Endometrial microvascular endothelial cells (primary cell): ENCODE measurements around the gene GOLIM4. TPM values are rescaled to one million over a fixed set of nuclear protein-coding genes. Genes with fewer than 3 reads are reported as not detected.
"Not testable (repeated sequence)": the region's sequence is repeated elsewhere in the genome, so short reads cannot be mapped to it uniquely, and the experiment has no call there.

ENCODE experiments used
- in situ Hi-C: cut with HindIII; loops from 2 replicates; pipeline ENCODE4 v1.10.0; 2017; ENCODE audit warnings: low sequenced_read_pairs, low pct_unique_long_range_greater_than_20kb; ENCODE audit errors: inconsistent ontology term
- total RNA-seq: library from RNA; depleted of rRNA; stranded (reverse); fragments of >200 nt; gene quantifications from one replicate; pipeline ENCODE4 v1.2.3, GENCODE V29; 2015; ENCODE audit errors: inconsistent ontology term

GOLIM4 gene
- total RNA-seq, 1 donor from 2014 or later: 43.3 TPM

- in situ Hi-C loops: no loop called here
Observed at GRCh38 chr3:168024537-168024941, 71.2 kb downstream of the GOLIM4 start.

DNA sequence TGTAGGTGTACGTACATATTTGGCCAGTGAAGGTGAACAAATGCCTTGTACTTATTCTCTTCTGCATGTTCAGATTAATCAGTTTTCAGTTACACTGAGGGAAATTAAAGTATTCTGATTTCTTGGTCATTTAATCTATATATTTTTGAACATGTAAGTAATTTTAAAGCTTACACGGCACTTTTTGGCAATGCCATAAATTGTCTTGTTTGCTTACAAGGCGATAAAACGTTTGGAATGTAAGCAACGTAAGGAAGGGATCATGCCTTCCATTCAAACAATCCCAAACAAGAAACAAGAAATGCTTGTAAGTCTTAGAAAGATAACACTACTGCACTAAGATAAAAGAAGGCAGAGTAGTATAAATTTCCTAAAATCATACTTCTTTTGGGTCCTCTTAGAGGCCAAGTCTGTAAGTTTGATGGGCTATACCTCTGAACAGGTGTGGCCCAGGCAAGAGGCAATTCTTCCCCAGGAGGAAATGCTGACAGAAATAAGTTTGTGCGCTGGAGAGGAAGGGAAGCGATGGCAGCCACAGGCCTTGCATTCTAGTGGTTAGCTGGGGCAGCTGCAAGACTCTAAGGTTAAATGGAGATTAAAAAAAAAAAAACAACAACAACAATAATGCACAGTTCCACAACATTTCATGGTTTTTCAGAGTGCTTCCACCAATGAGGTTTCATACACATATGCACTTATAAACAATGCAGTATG is 73.8 kb downstream of the GOLIM4 start:
- in situ Hi-C loops: no loop called here

GRCh38 chr3:168011280-168011679 is 84.4 kb downstream of the GOLIM4 start:
- in situ Hi-C loops: not testable (repeated sequence)

GRCh38 chr3:168006584-168006983 is 89.1 kb downstream of the GOLIM4 start:
- in situ Hi-C loops: no loop called here

- in situ Hi-C loops: no loop called here
Observed at GRCh38 chr3:168003911-168004310, 91.8 kb downstream of the GOLIM4 start.

DNA sequence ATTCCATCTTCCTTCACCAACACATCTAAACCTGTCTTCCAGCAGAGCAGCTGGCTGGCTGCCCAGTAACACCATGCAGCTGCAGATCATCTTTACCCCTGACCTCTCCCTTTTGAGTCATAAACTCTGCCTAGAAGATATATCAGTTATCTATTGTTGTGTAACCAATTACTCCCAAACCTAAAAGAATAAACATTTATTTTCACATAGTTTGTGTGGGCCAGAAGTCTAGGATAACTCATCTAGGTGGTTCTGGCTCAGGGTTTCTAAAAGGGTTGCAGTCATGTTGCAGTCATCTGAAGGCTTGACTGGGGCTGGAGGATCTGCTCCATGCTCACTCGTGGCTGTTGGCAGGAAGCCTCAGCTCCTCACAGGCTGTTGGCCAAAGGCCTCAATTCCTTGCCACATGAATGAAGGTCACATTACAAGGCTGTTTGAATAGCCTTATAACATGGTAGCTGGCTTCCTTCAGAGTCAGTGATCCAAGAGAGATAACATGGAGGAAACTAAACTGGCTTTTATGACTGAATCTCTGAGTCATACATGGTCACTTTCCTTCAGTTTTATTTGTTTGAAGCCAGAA is 92.8 kb downstream of the GOLIM4 start:
- in situ Hi-C loops: no loop called here

GRCh38 chr3:168001244-168001643 is 94.5 kb downstream of the GOLIM4 start:
- in situ Hi-C loops: no loop called here

DNA sequence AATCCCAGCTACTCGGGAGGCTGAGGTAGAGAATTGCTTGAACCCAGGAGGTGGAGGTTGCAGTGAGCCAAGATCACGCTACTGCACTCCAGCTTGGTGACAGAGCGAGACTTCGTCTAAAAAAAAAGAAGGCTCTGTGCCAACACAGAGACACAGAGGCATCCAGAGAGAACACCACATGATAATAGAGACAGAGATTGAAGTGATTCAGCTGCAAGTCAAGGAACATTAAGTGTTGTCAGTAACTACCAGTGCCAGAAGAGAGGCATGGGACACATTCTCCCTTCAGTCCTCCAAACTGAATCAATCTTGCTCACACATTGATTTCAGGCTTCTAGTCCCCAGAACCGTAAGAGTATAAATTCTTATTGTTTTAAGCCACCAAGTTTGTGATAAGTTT is 97.5 kb downstream of the GOLIM4 start:
- in situ Hi-C loops: no loop called here

GRCh38 chr3:167996514-167996913 is 99.2 kb downstream of the GOLIM4 start:
- in situ Hi-C loops: no loop called here

GRCh38 chr3:167992381-167992780 is 103.3 kb downstream of the GOLIM4 start:
- in situ Hi-C loops: no loop called here

- in situ Hi-C loops: no loop called here
Observed at GRCh38 chr3:167991213-167991612, 104.5 kb downstream of the GOLIM4 start.

- in situ Hi-C loops: no loop called here
Observed at GRCh38 chr3:167989999-167990398, 105.7 kb downstream of the GOLIM4 start.

DNA sequence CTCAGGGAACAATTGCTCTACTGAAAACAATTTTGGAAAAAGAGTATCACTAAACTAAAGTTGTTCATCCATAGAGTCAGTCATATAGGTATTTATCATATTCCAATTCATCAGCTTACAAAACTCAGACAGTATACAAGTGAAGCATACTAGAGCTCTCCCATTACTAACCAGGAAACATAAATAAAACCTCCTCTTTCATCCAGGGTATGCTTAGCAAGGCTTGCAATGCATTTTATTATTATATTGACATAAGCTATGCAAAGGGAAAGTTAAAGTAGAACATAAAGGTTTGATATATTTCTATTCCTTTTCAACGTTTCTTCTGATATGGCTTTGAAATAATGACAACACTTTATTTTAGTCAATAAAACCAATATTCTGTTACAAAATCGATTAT is 106.7 kb downstream of the GOLIM4 start:
- in situ Hi-C loops: no loop called here

DNA sequence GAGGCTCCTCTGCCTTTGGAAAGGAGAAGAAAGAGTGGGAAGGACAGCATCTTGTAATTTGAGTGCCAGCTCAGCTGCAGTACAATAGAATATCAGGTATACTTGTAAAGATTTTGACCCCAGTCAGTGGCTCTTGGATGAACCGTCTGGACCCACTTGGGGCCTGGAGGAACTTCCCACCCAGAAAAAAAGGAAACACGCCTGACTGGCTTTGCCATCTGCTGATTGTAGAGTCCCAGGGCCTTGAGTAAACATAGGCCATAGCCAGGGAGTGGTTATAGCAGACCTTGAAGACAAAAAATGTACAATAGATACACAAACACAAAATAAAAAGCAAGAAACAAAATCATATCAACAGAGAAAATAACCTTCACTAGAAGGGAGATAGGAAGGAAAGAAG is 112.1 kb downstream of the GOLIM4 start:
- in situ Hi-C loops: no loop called here

DNA sequence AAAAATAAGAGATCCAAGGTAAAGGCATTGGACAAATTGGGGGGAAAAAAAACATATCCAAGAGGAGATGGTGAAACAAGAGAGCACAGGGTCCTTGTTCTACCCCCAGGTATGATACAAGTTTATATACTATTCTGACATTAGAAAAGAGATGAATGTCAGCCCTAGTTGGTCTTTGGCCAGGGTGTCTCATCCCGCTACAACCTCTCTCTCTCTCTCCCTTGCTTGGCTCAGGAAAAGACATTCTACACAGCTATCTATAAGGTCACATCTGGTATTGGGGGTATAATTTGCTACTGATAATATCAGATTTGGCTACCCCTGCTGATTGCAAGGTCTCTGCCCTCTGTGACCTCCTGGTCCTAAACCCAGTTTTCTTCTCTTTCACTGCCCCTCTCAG is 117.2 kb downstream of the GOLIM4 start:
- in situ Hi-C loops: no loop called here

DNA sequence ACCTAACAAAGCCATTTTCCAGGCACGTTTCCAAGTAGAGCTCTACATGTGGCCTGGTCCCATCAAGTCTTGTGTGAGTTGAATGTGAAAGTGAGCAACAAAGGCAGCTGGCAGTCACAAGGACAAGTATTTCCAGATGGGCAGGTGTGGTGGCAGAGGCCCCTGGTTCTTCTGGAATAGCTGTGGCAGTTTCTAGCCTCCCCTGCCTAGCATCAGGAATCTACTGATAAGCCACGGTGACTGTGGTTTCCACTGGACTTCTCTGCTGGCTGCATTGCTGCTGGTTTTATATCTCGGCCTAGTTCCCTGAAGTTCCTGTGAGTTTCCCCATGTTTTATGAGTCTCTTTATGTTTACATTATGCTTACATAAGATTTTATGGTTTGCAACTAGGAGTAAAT is 117.7 kb downstream of the GOLIM4 start:
- in situ Hi-C loops: no loop called here

GRCh38 chr3:167976516-167977361 is 119.0 kb downstream of the GOLIM4 start:
- in situ Hi-C loops: no loop called here

- in situ Hi-C loops: no loop called here
Observed at GRCh38 chr3:167973901-167974300, 121.8 kb downstream of the GOLIM4 start.

DNA sequence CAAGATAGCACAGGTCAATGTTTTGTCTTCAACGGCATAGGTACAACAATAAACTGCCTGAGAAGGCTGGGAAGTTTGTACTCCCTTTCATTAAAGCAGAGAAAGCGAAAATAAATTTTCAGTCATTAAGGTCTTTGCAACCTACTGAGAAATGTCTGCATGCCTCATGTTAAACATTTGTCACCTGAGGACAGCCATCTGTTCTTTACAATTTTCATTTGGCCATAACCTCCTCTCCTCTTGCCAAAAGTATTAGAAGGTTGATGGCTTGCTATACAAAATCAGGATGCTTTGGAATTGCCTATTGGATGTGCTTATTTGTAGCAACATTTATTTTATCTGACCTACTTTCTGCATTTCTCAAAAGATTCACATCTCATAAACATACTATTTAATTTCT is 122.7 kb downstream of the GOLIM4 start:
- in situ Hi-C loops: no loop called here

GRCh38 chr3:167972502-167972901 is 123.2 kb downstream of the GOLIM4 start:
- in situ Hi-C loops: no loop called here
